ENCODE results near the gene AGPS. TPM values are rescaled to one million over a fixed set of nuclear protein-coding genes. Genes with fewer than 3 reads are reported as not detected.

Gene AGPS
- total RNA-seq, 2 experiments from 2014 or later = 55.7 to 58.9 TPM

GRCh38 chr2:177572236-177572671, 179.7 kb downstream of the AGPS start:
- no peak for TF ChIP-seq CTCF (IDR thresholded peaks at IDR 0.05)
- ChIA-PET POLR2A (no interaction called here), CTCF (no interaction called here)
- intact Hi-C loops (cut with micrococcal nuclease) = no loop called here
- Mint-ChIP-seq H3K36me3 (ENCODE audit: low read depth) (no peaks in the 10 kb centered on the region), H3K27me3 (no peaks in the 10 kb centered on the region), H3K27ac (no peak overlapping the region), H3K4me3 (no peak overlapping the region), H3K9me3 (no peaks in the 10 kb centered on the region), H3K4me1 (ENCODE audit: low read depth) (no peaks in the 10 kb centered on the region)
- DNase-seq (no peak), ATAC-seq (no peak)

GRCh38 chr2:177573120-177573519, 180.5 kb downstream of the AGPS start:
- H3K27me3 Mint-ChIP-seq = no peaks in the 10 kb centered on the region
- H3K4me1 Mint-ChIP-seq (ENCODE audit: low read depth) = no peaks in the 10 kb centered on the region
- intact Hi-C loops (cut with micrococcal nuclease) = no loop called here
- TF ChIP-seq CTCF (IDR thresholded peaks at IDR 0.05) = no peak
- DNase-seq (no peak), ATAC-seq (no peak)
- H3K36me3 Mint-ChIP-seq (ENCODE audit: low read depth) = no peaks in the 10 kb centered on the region
- H3K27ac Mint-ChIP-seq = no peak overlapping the region
- CTCF ChIA-PET = no interaction called here
- no peaks in the 10 kb centered on the region for H3K9me3 Mint-ChIP-seq
- POLR2A ChIA-PET = no interaction called here
- H3K4me3 Mint-ChIP-seq = no peak overlapping the region

GRCh38 chr2:177574356-177574755, 181.8 kb downstream of the AGPS start:
- CTCF ChIA-PET = interaction anchor here (0.5 to 1.2 kb wide), 2 partner anchors 96 to 189 kb away, joined by 3 to 4 read pairs; no protein-coding TSS in a partner anchor
- Mint-ChIP-seq H3K9me3 (no peaks in the 10 kb centered on the region), H3K4me1 (ENCODE audit: low read depth) (no peaks in the 10 kb centered on the region), H3K27me3 (no peaks in the 10 kb centered on the region), H3K4me3 (no peak overlapping the region), H3K27ac (no peak overlapping the region), H3K36me3 (ENCODE audit: low read depth) (no peaks in the 10 kb centered on the region)
- ATAC-seq (no peak), DNase-seq (no peak)
- POLR2A ChIA-PET = no interaction called here
- intact Hi-C loops (cut with micrococcal nuclease) = no loop called here
- no peak for TF ChIP-seq CTCF (IDR thresholded peaks at IDR 0.05)

GRCh38 chr2:177575358-177575757, 182.8 kb downstream of the AGPS start:
- TF ChIP-seq CTCF (IDR thresholded peaks at IDR 0.05) = no peak

GRCh38 chr2:177577075-177577474, 184.5 kb downstream of the AGPS start:
- H3K4me1 Mint-ChIP-seq (ENCODE audit: low read depth) = no peaks in the 10 kb centered on the region
- no peak for ATAC-seq
- DNase-seq = no peak
- no peaks in the 10 kb centered on the region for H3K27me3 Mint-ChIP-seq
- no peak overlapping the region for H3K4me3 Mint-ChIP-seq
- no peak for TF ChIP-seq CTCF (IDR thresholded peaks at IDR 0.05)
- CTCF ChIA-PET = interaction anchor here (0.6 kb wide), 1 partner anchor 11 kb away, joined by 3 read pairs; no protein-coding TSS in a partner anchor
- H3K9me3 Mint-ChIP-seq = no peaks in the 10 kb centered on the region
- no peak overlapping the region for H3K27ac Mint-ChIP-seq
- intact Hi-C loops (cut with micrococcal nuclease) = no loop called here
- H3K36me3 Mint-ChIP-seq (ENCODE audit: low read depth) = no peaks in the 10 kb centered on the region
- POLR2A ChIA-PET = no interaction called here

More at GRCh38 chr2:177575358-177575757, 182.8 kb downstream of the AGPS start:
- no peak for DNase-seq
- no peaks in the 10 kb centered on the region for H3K4me1 Mint-ChIP-seq (ENCODE audit: low read depth)
- no peak for ATAC-seq
- CTCF ChIA-PET = interaction anchor here (1.1 to 1.5 kb wide), 2 partner anchors 29 to 188 kb away, joined by 3 to 4 read pairs; no protein-coding TSS in a partner anchor
- no peaks in the 10 kb centered on the region for H3K9me3 Mint-ChIP-seq
- POLR2A ChIA-PET = no interaction called here
- intact Hi-C loops (cut with micrococcal nuclease) = no loop called here
- H3K36me3 Mint-ChIP-seq (ENCODE audit: low read depth) = no peaks in the 10 kb centered on the region
- no peak overlapping the region for H3K4me3 Mint-ChIP-seq
- H3K27ac Mint-ChIP-seq = no peak overlapping the region
- H3K27me3 Mint-ChIP-seq = no peaks in the 10 kb centered on the region
